Fibroblast of villous mesenchyme (primary cell): Measurements from ENCODE around the gene CRHR1. TPM values are rescaled to one million over a fixed set of nuclear protein-coding genes. Genes with fewer than 3 reads are reported as not detected.

ENCODE experiments used
- DNase-seq: peaks from one replicate; pipeline ENCODE4 v3.0.0-alpha.2; 2010; ENCODE audit warnings: low read depth
- H3K4me3 ChIP-seq: 2 replicates; pipeline ENCODE4 v1.5.1; 2011; ENCODE audit warnings: low read depth, mild to moderate bottlenecking, low read length
- total RNA-seq: library from RNA; depleted of rRNA; stranded (reverse); fragments of >200 nt; gene quantifications from 2 replicates; pipeline ENCODE4 v1.2.3, GENCODE V29; 2012
- TF ChIP-seq, protein P1 (sequence below): IDR thresholded peaks from 2 replicates; pipeline ENCODE4 v1.5.1; 2012; ENCODE audit warnings: low read depth, mild to moderate bottlenecking, low read length; ENCODE audit not compliant: insufficient read depth

CRHR1 gene
- total RNA-seq, 1 donor = not detected

DNA sequence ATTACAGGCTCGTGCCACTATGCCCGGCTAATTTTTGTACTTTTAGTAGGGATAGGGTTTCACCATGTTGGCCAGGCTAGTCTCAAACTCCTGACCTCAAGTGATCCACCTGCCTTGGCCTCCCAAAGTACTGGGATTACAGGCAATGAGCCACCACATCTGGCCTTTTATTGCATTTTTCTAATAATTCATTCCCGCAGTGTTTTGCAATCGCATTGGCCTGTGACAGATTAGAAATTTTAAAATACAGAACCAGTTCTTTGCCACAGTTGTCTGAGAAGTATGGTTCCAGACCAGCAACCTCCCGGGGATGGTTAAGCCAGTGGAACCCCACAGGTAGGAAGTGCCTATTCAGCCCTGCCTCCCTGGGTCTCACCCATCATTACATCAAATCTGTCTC is 3.2 kb upstream of the CRHR1 start:
- DNase-seq = no peak
- TF ChIP-seq, protein P1, sequence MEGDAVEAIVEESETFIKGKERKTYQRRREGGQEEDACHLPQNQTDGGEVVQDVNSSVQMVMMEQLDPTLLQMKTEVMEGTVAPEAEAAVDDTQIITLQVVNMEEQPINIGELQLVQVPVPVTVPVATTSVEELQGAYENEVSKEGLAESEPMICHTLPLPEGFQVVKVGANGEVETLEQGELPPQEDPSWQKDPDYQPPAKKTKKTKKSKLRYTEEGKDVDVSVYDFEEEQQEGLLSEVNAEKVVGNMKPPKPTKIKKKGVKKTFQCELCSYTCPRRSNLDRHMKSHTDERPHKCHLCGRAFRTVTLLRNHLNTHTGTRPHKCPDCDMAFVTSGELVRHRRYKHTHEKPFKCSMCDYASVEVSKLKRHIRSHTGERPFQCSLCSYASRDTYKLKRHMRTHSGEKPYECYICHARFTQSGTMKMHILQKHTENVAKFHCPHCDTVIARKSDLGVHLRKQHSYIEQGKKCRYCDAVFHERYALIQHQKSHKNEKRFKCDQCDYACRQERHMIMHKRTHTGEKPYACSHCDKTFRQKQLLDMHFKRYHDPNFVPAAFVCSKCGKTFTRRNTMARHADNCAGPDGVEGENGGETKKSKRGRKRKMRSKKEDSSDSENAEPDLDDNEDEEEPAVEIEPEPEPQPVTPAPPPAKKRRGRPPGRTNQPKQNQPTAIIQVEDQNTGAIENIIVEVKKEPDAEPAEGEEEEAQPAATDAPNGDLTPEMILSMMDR = no peak
- H3K4me3 ChIP-seq = no peak overlapping the region

DNA sequence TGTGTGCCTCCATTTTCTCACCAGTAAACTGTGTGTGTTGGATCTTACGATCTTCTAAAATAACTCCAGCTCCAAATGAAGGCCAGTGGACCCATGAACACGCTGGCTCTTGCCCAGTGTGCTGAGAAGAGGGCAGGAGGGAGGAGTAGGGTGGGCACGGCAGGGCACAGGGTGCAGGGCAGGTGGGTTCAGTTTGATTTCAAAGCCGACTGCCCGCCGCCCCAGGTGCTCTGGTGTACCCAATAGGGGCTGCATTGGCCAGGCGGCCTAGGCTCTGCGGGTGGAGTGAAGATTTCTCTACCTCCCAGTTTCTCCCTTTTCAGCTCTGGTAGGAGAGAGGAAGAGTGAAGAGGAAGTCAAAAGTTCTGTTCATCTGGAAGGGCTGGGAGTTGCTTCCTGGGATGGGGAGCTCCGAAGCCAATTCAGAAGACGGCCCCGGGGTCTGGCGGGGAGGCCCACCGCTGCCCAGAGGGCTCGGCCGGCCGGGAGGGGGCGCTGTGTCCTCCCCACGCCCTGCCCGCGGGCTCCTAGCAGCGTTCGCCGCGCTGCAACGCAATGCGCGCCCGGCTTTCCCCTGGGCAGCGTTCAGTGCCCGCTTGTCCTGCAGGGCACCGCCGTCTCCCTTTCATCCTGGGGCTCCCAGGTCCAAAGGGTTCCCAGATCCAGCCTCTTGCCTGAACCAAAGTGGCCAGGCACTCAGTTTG is 1.1 kb upstream of the CRHR1 start:
- H3K4me3 ChIP-seq = no peak overlapping the region
- no peak for DNase-seq
- TF ChIP-seq, protein P1 = peak; percentile 27

DNA sequence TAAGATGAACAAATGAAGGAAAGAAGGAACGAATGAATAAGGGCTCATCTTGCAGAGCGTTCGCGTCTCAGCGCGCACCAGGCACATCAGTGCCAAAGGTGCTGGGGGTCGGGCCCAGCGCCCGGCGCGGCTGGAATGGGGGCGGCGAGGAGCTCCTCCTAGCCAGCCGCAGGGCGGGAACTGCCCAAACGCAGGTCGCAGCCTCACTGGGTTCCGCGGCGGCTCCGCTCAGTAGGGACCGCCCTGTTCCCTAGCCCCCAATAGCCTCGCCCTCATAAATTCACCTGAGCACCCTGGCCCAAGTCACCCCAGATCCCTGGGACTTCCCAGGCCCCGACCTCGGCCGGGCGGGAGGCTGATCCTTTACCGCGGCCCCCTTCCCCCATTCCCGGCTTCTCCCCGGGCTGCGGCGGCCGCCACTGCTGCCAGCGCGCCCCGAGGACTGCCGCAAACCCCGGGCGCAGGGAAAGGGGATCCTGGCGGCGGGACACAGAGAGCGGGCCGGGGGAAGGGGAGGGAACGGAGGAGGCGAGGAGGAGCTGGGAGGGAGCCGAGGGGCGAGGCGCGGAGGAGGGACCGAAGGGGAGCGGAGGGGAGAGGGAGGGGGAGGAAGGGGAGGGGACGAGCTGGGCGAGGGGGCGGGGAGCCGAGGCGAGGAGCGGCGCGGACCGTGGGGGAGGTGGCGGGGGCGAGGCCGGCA is 377 bp upstream of the CRHR1 start:
- no peak for DNase-seq
- TF ChIP-seq, protein P1 = no peak
- H3K4me3 ChIP-seq = peak overlapping the region; percentile 12

DNA sequence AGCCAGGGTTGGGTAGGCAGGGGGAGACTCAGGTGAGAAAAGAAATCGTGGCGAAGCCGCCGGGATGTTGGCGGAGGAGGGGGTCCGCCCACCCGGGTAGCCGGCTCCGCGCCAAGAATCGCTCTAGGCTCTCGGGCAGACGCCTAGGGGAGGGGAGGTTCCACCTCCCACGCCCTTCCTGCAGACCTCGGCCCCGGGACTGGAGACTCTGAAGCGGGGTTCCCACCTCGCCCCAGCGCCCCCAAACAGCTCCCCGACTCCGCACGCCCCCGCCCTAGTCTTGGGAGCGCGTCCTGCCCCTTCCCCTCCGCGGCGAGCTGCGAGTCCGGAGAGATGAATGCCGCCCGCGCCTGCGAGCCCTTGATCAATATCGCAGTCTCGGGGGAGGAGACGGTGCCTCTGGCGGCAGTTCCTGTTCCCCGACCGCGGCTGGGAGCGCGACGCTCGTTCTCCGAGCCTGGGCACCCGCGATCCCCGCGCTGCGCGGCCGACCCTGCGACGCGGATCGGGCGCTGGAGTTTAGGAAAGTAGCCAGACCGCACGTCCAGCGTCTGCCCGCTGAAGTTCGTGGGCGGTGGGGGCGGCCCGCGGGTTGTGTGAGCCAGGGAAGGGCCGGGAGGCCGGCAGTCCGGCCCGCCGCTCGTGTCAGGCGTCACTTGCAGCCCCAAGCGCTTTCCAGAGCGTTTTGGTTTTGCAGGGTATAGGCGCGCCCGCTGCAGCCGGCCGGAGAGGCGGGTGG is 790 bp downstream of the CRHR1 start:
- peak; percentile 9 for DNase-seq
- TF ChIP-seq, protein P1 = no peak
- peak overlapping the region; percentile 30 for H3K4me3 ChIP-seq

DNA sequence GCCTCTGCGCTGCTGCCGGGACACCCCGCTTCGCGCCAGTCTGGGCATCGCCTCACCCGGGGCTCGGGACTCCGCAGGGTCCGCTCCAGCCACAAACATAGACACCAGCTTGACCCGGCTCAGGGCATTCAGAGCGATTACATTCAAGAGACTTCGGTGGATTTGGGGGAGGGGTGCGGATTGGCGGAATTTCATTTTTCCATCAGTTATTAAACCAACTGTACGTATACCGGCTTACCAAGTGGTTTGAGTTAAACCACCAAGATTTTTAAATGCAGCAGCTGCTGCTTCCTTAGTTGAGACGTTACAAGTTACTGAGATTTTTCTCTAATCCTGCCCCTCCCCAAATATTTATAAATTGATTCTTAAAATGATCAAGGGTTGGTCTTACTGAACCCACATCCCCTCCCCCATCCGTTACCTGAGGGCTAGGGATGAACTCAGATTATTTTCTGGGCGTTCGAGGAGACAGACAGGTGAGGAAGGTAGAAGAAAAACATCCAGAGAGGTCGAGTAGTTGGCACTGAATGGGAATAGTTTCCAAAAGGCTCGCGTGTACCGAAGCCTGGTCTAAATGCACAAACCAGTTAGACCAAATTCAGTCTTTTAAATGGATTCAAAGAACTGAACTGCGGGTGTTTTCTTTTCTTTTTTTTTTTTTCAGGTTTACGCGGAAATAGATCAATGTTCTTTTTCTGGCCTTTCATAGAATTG is 1.5 kb downstream of the CRHR1 start:
- TF ChIP-seq, protein P1 = no peak
- no peak for DNase-seq
- no peak overlapping the region for H3K4me3 ChIP-seq

DNA sequence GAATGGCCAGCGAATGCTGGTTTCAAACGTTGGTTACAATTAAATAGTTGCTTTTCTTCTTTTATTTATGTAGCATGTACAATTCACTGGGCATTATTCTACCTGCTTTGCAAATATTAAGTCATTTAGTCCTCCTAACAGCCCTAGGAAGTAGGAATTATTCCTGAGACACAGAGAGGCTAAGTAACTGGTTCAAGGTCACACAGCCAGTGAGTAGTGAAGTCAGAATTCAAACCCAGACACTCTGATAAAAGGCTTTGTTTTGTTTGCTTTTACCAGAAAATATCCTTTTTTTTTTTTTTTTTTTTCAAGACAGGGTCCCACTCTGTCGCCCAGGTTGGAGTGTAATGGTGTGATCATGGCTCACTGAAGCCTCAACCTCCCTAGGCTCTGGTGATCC is 2.2 kb downstream of the CRHR1 start:
- H3K4me3 ChIP-seq = no peak overlapping the region
- TF ChIP-seq, protein P1 = no peak
- no peak for DNase-seq
